HG02798 (cell line): ENCODE results near the gene SUSD2.
"Not testable (repeated sequence)": the region's sequence is repeated elsewhere in the genome, so short reads cannot be mapped to it uniquely, and the experiment has no call there.

Experiments
- ATAC-seq: cut with Tn5 transposase; IDR thresholded peaks from one replicate; pipeline ENCODE4 v1.9.1; 2021; ENCODE audit warnings: mild to moderate bottlenecking; ENCODE audit not compliant: unreplicated experiment, poor library complexity

Gene SUSD2, protein sequence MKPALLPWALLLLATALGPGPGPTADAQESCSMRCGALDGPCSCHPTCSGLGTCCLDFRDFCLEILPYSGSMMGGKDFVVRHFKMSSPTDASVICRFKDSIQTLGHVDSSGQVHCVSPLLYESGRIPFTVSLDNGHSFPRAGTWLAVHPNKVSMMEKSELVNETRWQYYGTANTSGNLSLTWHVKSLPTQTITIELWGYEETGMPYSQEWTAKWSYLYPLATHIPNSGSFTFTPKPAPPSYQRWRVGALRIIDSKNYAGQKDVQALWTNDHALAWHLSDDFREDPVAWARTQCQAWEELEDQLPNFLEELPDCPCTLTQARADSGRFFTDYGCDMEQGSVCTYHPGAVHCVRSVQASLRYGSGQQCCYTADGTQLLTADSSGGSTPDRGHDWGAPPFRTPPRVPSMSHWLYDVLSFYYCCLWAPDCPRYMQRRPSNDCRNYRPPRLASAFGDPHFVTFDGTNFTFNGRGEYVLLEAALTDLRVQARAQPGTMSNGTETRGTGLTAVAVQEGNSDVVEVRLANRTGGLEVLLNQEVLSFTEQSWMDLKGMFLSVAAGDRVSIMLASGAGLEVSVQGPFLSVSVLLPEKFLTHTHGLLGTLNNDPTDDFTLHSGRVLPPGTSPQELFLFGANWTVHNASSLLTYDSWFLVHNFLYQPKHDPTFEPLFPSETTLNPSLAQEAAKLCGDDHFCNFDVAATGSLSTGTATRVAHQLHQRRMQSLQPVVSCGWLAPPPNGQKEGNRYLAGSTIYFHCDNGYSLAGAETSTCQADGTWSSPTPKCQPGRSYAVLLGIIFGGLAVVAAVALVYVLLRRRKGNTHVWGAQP

DNA sequence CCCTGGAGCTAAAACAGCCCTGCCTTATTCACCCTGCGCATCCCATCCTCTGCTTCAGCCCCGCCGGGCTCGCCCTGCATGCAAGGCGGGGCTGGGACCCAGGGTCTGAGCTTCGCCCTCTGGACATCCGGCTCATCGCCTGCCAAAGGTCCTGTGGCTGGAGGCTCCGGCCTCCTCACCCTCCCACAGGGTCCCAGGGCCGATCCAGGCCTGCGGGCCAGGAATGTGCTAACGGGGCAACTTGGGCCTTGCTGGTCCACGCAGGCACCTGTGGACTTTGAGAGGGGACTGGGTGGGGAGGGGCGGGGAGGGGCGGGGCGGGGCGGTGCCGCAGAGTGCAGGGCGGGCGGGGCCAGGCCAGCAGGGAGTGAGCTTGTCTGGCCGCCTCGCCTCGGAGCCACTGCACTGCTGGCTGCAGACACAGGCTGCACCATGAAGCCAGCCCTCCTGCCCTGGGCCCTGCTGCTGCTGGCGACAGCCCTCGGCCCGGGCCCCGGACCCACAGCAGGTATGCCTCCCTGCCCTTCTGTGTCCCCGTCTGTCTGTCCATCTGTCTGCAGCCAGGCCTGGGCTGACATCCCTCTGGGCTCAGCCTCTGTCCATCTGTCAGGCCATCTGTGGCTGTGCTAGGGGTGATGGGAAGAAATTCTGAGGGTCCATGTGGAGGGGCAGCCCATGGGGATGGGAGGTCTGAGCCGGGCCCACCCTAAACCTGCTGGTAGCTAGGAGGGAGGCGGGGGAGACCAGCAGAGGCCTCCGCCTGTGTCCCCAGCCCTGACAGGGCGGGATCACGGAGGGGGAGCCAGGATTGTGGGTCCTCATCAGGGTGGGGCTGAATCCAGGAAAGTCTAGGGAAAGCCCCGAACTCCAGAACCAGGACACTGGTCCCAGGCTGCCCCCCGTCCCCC is at the start of gene SUSD2:
TSS of gene SUSD2 (plus strand) at position 400 of the 908 bp plus-strand sequence. CDS start at position 433, 33 bp downstream.
- no peak for ATAC-seq

DNA sequence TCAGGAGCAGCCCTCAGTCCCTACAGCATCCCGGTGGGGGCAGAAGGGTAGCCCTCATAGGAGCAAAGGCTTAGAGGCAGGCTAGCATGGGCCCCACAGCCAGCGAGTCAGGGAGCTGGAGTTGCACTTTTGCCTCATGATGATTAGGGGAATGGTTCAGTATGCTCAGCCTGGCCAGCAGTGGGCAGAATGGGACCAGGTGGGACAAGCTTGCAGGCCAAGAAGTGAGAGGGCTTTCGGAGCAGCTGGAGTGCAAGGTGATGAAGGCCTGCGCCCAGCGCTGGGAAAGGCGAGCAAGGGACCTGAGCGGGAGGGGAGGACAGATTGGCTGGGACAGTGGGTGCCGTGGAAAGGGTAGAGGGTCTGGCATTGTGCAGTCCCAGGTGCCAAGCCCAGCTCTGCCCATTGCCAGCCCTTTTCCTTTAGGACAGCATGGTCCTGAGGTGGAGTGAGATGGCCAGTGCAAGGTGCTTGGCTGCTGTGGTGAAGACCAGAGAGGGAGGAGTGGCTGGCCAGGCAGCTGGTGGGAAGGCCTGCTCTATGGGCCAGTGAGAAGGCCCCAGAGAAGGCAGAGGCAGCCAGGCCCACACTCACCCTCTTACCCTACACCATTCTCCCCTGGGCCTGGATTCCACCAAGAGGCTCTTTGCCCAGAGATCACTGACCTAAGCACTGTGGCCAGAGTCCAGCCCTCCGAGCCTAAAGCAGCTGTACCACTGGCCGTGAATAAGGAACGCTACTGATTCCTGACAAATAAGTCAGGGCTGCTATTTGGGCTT is 47.9 kb upstream of the SUSD2 start:
- ATAC-seq, result no peak

DNA sequence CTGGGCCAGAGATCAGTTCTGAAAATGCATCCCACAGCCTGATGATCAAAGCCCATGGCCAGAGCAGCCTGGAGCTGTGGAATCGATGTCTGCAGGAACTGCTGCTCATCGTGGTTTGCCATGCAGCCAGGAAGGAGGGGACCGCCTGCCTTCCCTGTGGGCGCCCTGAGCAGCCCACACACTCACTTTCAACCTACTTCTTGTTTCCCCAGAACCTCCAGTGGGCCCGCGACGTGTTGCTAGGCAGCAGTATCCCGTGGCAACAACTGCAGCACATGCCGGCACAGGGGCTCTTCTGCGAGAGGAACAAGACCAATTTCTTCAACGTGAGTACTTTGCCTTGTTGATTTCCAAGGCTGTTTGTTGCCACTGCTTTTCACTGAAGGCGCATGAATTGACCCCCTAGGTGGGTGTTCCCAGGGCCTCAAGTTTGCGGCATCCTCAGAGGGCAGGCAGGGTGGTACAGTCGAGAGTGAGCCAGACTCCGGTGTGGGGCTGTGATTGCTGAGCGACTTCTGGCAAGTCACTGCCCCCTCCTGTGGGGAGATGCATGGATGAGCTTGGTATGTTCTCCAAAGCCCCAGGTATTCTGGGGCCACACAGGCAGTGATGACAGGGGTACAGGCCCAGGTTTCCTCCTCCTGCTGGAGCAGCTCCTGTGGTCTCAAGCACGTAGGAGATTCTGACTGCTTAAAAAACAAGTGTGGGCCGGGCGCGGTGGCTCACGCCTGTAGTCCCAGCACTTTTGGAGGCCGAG is 47.0 kb upstream of the SUSD2 start:
- ATAC-seq, result no peak

DNA sequence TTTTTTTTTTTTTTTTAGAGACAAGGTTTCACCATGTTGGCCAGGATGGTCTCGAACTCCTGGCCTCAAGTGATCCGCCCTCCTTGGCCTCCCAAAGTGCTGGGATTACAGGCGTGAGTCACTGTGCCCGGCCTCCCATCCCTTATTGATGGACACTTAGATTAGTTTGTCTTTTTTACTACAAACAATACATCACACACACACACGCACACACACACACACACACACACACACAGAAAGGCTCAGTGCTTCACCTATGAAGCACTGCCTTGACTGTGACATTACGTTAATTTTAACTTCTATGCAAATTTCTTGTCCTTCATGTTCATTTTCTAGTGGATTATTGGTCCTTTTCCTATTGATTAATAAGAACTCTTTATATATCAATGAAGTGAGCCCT is 44.8 kb upstream of the SUSD2 start:
- ATAC-seq, result not testable (repeated sequence)

DNA sequence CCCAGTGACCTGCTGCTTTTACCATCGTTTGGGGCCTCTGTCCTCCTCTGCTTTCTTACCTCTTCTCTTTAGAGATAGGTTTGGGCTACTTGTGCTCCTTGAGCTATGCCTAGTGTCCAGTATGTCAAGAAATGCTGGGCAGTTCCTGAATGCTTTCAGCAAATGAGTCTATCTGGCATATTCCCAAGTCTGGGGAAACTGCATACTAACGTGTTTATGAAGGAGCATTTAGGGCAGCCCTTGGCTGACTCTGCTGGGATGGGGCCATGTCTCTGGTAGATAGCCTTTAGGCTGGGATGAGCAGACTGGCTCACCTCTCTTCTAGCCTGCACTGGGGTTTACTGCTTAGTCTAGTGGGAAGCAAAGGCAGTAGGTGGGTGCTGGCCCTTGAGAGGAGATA is 43.7 kb upstream of the SUSD2 start:
- no peak for ATAC-seq

DNA sequence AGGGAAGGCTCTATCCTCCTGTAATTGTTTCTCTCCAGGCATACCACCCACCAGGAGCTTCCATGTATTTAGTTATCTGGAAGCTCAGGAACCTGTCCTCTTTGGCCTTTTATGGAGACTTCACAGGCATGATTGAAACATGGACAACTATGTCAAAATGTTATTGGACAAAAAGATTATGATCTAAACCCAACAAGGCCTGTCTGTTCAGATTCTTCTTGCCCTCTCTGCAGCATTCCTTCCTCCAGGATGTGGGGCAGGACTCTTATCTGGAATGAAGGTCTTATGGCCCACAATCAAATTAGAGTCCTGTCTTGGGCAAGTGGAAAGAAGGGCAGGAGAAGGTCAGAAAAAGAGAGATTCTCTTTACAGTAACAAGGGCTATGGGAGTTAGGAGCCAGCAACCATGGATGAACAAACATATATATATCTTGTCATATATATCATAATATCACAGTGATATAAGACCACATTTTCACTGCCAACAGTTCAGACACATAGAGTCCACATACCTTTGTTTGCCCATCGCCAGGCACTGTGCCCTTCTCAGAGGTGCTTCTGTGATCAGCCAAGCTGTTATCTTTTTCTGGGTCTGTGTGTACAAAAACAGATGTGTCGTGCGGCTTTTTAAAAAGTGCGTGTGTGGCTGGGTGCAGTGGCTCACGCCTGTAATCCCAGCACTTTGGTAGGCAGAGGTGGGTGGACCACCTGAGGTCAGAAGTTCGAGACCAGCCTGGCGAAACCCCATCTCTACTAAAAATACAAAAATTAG is 42.5 kb upstream of the SUSD2 start:
- no peak for ATAC-seq

DNA sequence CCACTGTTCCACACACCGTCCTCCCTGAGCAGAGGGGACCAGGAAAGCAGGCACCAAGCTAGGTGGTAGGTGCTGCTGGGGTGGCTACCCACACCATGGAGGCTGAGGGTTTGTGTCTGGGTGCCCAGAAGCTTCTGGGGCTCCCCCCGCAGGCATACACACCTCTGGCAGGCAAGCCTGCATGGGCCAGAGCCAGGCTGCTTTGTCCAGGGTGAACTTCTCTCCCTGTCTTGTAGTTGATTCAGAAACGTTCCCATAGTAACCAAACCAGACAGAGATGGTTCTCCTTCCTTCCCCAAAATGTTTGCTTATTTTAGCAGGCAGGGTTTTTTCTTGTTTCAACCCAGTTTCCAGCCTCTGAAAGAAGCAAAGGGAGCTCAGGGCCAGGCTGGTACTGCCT is 40.9 kb upstream of the SUSD2 start:
- no peak for ATAC-seq

DNA sequence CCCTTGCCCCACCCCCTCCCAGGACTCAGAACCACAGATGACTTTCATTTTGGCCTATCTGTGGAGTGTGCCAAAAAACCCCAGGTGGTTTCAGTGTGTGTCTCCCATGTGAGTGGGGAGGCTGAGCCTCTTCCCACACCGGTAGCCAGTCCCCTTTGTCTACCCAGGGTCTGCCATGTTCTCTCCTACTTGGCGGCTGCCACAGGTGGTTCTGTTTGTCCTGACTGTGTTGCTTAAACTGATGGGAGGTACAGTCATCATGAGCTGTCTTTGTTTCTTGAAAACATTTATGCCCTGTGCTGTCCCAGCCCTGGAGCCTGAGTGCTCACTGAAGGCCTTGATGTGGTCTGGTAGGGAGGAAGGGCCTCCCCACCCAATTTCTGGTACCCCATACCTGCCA is 39.7 kb upstream of the SUSD2 start:
- peak; percentile 43 for ATAC-seq

DNA sequence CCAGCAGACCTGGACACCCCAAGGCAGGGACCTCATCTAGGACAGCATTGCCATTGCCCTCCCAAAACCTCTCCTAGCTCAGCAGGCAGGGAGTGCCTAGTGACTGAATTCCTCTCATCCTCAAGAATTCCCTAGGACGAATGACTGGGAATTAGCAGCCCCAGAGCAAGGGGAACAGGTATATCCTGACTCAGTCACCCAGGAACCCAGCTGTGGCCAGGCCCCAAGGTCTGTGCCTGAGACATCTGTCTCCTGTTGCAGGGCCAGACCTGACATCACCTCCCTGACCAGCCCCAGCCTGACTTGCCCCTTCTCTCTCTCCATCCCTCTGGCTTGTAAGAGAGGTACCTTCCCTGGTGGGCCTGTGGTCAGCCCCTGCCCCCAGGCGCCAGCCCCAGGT is 39.0 kb upstream of the SUSD2 start:
- ATAC-seq, result no peak

DNA sequence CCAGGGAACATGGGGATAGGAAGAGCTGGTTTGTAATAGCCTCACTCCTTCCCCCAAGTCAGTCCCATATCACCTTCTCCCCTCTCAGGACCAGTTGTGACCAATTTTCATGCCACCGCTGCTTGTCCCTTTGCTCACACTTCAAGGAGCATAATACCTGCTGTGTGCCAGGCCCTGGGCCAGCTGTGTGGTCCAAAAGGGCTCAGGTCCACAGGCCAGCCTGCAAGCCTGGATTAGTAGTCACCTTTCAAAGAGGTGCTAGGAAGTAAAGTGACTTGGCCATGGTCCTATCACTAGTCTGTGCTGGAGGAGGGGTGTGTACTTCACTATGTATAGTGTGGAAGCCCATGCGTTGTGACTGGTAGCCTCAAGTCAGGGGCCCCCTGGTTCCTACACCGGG is 38.5 kb upstream of the SUSD2 start:
- no peak for ATAC-seq

DNA sequence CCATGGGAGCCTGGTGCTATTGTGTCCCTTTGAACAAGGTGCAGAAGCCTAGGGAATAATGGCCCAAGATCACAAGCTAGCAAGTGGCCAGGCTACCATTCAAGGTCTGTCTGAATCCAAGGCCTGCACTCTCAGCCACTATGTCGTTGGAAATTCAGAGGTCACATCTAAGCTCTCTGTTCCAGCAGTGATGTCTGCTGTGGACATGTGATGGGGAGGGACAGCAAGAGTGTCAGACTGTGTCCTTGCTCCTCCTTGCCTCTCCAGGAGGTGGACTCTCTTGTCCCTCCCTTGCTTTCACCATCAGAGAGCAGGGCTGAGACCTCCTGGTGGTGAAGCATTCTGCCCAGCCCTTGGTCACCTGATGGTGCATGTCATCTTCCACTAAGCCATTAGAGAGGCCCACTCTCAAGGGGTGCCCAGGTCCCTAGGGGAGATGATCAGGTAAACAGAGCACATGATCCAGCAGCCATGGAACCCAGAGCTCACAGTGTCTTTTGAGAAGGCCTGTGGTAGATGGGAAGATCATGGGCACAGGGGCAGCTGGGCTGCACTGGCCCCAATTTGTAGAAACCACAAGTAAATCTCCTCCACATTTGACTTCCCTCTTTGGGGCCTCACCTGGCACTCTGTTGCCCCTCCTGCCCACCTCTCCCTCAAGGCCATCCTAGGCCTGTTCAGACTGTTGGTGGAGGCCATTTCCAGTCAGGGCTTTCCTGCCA is 37.1 kb upstream of the SUSD2 start:
- ATAC-seq, result no peak

DNA sequence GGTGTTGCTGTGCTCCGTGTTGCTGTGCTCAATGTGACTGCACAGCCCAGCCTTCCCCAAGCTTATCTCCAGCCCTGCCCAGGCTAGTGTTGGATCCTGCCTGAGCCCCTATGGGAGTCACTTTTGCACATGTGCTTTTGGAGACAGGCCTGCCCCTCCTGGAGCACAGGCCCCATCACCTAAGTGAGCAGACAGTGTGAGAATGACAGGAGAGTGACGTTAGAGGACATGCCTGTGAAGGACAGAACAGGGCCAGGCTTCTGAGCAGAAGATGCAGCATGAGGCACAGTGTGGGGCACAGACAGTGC is 36.6 kb upstream of the SUSD2 start:
- no peak for ATAC-seq

DNA sequence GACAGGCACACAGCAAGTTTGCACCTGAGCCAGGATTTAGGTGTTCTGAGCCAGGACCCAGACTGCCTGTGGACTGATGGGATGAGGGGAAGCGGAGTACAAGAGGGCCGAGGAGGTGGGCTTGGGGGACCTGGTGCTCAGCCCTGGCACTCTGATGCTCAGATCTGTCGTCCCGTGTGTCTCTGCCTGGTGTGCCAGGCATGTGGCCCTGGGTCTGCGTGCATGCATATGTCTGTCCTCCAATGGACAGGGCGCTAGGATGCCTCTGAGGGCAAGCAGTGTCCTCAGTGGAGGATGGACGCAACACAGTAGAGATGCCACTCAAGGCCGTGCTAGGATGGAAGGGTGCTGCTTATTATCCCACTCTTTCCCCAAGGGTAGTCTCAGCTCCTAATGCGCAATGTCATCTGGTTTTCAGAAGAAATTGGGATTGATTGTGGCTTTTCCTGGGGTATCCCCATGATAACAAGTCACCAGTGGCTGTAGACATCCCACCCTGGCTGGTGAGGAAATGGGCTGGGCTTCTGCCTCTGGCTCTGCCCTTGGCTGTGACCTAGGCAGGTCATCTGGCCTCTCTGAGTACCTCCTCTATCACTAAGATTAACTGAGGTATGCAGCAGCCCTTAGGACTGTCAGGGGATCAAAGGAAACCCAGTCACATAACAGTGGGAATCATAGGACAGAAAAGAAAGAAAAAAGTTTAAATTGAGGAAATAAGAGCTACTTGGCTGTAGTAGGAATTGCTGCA is 35.7 kb upstream of the SUSD2 start:
- ATAC-seq, result no peak

DNA sequence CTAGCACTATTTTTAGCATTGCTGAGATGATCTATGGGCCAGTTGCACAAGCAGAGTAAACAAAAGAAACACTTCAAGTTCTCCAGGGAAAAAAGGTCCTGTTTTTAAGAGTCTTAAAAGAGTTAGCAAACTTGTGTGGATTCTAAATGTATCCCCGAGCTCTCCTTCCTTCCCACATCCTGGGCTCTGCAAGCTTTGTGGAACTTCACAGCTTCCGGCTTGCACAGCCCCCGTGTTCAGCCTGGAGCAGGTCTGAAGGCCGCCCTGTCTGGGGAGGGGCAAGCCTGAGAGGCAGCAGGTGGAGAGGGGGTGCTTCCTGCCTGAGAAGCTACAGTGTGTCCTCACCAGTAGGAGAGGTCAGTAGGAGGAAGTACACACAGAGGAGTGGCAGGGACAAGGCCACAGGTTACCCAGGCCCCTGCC is 35.1 kb upstream of the SUSD2 start:
- no peak for ATAC-seq

DNA sequence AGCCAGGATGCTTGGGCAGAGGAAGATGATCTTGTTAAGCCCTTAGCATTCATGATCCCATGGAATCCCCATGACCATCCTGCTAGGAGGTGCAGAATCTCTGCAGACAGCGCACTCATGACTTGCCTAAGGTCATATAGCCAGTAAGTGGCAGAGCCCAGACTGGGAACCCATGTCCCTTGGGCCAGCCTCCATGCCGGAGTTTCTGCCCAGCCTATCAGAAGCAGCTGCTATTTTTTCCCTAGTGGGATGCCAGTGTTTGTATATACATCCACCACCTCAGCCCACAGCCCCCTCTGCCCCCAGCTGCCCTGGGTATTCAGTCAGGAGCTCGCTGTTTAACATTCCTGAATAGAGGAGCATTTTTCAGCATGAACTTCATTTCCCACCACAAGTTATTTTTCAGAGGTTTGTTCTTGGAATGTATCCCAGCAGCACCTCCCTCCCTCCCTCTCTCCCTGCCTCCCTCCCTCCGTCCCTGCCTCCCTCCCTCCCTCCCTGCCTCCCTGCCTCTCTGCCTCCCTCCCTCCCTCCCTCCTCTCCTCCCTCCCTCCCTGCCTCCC is 34.4 kb upstream of the SUSD2 start:
- no peak for ATAC-seq

DNA sequence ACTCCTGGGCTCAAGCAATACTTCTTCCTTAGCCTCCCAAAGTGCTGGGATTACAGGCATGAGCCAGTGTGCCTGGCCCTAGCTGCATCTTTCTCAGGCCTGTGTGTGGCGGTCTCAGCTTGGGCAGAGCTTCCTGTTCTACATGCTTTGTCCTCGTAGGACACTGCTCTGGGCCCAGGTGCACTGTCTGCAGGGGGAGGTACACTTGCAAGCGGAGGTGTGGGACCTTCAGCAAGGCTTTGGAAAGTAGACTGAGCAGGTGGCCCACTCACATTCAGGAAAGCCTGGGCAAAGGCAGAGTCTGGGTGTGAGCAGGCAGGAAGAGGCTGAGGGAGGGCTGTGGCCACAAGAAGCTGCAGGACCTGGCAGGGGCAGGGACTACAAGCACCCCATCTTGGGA is 33.6 kb upstream of the SUSD2 start:
- no peak for ATAC-seq
